Measurements from ENCODE around the gene GXYLT2. TPM values are rescaled to one million over a fixed set of nuclear protein-coding genes. Genes with fewer than 3 reads are reported as not detected.

The GXYLT2 gene, protein sequence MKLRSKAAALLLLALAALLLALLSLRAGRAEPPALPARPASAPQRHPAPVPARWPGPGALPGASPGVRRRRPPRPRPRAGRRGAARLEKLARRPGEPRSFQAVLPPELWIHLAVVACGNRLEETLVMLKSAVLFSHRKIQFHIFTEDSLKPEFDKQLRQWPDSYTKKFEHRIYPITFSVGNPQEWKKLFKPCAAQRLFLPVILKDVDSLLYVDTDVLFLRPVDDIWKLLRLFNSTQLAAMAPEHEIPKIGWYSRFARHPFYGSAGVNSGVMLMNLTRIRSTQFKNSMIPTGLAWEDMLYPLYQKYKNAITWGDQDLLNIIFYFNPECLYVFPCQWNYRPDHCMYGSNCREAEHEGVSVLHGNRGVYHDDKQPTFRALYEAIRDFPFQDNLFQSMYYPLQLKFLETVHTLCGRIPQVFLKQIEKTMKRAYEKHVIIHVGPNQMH
- total RNA-seq = 10 to 100 TPM in 3 of 4 donors, 1 to 10 TPM in 1; 1.3 to 74.1 (median 18.5) TPM

DNA sequence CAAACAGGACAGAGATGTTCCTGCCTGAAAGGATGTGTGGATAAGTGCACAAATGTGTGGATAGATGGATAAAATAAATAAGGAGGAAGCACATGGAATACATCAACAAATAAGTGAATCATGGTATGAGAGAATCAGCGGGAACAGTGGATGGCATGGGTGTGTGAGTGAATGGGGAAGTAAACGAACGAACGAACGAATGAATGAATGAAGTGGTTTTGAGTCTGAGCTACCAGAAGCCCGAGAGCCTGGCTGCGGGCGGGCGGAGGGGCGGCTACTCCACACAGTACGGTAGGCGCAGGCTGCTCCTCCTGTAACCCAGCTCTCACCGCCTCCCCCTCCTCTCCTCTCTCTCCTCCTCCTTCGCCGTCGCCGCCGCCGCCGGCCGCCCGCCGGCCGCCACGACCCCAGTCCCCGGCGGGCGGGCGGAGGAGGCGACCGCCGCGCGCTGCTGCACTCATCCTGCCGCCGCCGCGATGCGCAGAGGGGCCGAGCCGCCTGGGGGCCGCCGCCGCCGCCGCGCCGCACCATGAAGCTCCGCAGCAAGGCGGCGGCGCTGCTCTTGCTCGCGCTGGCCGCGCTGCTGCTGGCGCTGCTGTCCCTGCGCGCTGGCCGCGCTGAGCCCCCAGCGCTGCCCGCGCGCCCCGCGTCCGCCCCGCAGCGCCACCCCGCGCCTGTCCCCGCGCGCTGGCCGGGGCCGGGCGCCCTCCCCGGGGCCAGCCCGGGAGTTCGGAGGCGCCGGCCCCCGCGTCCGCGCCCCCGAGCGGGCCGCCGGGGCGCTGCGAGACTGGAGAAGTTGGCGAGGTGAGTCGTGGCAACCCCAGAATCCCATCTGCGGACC is at the start of gene GXYLT2:
Gene GXYLT2 (plus strand): TSS at position 342 of the 841 bp plus-strand sequence. CDS start 188 bp downstream, at position 530.
- H3K27ac ChIP-seq = peak within 1 kb of the TSS; percentile 92
- DNase-seq = peak; percentile 68 to 74
- TF ChIP-seq POLR2A (IDR thresholded peaks at IDR 0.05) = peak in 1 of 2 donors; percentile 40
- TF ChIP-seq, protein P1, sequence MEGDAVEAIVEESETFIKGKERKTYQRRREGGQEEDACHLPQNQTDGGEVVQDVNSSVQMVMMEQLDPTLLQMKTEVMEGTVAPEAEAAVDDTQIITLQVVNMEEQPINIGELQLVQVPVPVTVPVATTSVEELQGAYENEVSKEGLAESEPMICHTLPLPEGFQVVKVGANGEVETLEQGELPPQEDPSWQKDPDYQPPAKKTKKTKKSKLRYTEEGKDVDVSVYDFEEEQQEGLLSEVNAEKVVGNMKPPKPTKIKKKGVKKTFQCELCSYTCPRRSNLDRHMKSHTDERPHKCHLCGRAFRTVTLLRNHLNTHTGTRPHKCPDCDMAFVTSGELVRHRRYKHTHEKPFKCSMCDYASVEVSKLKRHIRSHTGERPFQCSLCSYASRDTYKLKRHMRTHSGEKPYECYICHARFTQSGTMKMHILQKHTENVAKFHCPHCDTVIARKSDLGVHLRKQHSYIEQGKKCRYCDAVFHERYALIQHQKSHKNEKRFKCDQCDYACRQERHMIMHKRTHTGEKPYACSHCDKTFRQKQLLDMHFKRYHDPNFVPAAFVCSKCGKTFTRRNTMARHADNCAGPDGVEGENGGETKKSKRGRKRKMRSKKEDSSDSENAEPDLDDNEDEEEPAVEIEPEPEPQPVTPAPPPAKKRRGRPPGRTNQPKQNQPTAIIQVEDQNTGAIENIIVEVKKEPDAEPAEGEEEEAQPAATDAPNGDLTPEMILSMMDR (IDR thresholded peaks at IDR 0.05) = peak in 2 of 4 experiments; percentile 19 to 55
- no peaks in the 10 kb centered on the region for H3K36me3 ChIP-seq
- H3K27me3 ChIP-seq = peaks cover 0 to 1% of the 10 kb centered on the region in 2 donors
- intact Hi-C loops (cut with DNase I; ENCODE audit: low total_unique reads) = no loop called here
- peaks cover 0 to 4% of the 10 kb centered on the region in 2 donors for H3K4me1 ChIP-seq
- H3K4me3 ChIP-seq = peak within 1 kb of the TSS; percentile 35 to 57
- no peaks in the 10 kb centered on the region for H3K9me3 ChIP-seq

DNA sequence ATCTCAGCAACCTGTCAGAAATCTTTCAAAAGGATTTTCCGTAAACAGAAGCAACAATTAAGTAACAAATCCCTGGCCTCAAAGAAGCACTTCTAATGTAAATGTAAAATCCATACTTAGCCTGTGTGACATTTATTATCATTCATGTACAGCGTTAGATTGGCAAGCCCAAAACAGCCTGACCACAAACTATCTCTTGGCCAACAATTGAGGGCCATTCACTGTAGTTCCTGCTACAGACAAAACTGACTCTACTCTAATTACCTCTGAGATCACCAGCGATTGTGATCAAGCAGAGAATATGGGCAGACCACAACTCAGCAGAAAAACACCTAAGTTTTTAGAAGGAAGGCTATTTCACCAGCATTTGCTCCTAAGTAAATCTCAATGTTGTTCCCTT is 48.8 kb upstream of the GXYLT2 start:
- Histone ChIP-seq H3K4me1 (no peaks in the 10 kb centered on the region), H3K4me3 (no peak overlapping the region), H3K36me3 (no peaks in the 10 kb centered on the region), H3K27ac (no peak overlapping the region), H3K27me3 (no peaks in the 10 kb centered on the region), H3K9me3 (no peaks in the 10 kb centered on the region)
- TF ChIP-seq, protein P1 (IDR thresholded peaks at IDR 0.05) = no peak
- TF ChIP-seq POLR2A (IDR thresholded peaks at IDR 0.05) = no peak
- intact Hi-C loops (cut with DNase I; ENCODE audit: low total_unique reads) = no loop called here
- DNase-seq = no peak

DNA sequence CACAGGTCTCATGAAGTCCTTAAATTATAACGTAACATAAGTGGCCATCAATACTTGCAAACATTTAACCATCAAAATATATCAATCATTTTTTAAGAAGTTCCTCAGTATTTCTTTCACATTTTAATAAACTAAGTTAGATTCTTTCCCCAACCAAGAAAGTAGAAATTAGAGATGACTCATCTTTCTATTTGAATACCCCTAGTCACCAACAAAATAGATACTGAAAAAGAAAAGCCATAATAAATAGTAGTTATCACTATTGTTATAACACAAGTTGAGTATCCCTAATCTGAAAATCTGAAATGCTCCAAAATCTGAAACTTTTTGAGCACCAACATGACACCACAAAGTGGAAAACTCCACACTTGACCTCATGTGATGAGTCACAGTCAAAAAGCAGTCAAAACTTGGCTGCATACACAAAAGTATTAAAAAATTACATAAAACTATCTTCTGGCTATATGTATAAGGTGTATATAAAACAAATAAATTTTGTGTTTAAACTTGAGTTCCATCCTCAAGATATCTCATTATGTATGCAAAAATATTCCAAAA is 43.3 kb upstream of the GXYLT2 start:
- Histone ChIP-seq H3K27ac (no peak overlapping the region), H3K4me3 (no peak overlapping the region), H3K36me3 (no peaks in the 10 kb centered on the region), H3K27me3 (no peaks in the 10 kb centered on the region), H3K4me1 (peaks cover 0 to 9% of the 10 kb centered on the region in 2 donors), H3K9me3 (no peaks in the 10 kb centered on the region)
- intact Hi-C loops (cut with DNase I; ENCODE audit: low total_unique reads) = no loop called here
- DNase-seq = no peak
- TF ChIP-seq POLR2A (IDR thresholded peaks at IDR 0.05) = no peak
- TF ChIP-seq, protein P1 (IDR thresholded peaks at IDR 0.05) = no peak

DNA sequence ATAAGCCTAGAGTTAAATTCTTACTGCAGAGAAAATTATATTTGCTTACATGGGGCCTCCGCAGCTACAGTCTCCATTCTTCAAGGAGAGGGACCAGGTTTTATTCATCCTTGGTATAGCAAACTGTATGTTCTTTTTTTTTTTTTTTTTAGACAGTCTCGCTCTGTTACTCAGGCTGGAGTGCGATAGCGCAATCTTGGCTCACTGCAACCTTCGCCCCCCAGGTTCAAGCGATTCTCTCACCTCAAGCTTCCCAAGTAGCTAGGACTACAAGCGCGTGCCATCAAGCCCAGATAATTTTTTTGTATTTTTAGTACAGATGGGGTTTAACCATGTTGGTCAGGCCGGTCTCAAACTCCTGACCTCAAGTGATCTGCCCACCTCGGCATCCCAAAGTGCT is 41.7 kb upstream of the GXYLT2 start:
- Histone ChIP-seq H3K27ac (no peak overlapping the region), H3K4me1 (peaks cover 0 to 9% of the 10 kb centered on the region in 2 donors), H3K4me3 (no peak overlapping the region), H3K9me3 (no peaks in the 10 kb centered on the region), H3K27me3 (no peaks in the 10 kb centered on the region), H3K36me3 (no peaks in the 10 kb centered on the region)
- intact Hi-C loops (cut with DNase I; ENCODE audit: low total_unique reads) = no loop called here
- TF ChIP-seq, protein P1 (IDR thresholded peaks at IDR 0.05) = no peak
- TF ChIP-seq POLR2A (IDR thresholded peaks at IDR 0.05) = no peak
- DNase-seq = no peak

All from uterus (tissue), 4 donors.